Erythroblast (primary cell): Measurements from ENCODE around the gene TXNRD3.

Source experiments
- GATA1 ChIP-seq: IDR thresholded peaks from 2 replicates; pipeline ENCODE4 v1.6.1; 2011; ENCODE audit warnings: low read depth, mild to moderate bottlenecking, control low read depth, low read length, moderate library complexity
- POLR2A ChIP-seq: IDR thresholded peaks from 2 replicates; pipeline ENCODE4 v1.6.1; 2011; ENCODE audit warnings: mild to moderate bottlenecking, low read length

GRCh38 chr3:126557415-126557745 lies 97.5 kb downstream of the TXNRD3 start:
- no peak for TF ChIP-seq GATA1
- TF ChIP-seq POLR2A: no peak
